K562 (cell line): ENCODE data around the gene SPON1. TPM values are rescaled to one million over a fixed set of nuclear protein-coding genes. Genes with fewer than 3 reads are reported as not detected.

Experiments used
- BRD4 ChIP-seq: fragments of 200-600 bp; sonication (generic); IDR thresholded peaks from 2 replicates; pipeline ENCODE4 v1.6.1; 2017; ENCODE audit warnings: inconsistent platforms
- CEBPG ChIP-seq, 3 experiments: fragments of 200-800 bp in 1 of 3; sonication (Bioruptor generic) in 1 of 3; sonication (generic) in 1 of 3; formaldehyde crosslinking in 1 of 3; IDR thresholded peaks in 2 of 3; conservative IDR thresholded peaks in 1 of 3; 2 replicates each; pipeline versions ENCODE4 v1.6.1 to v1.8.0; 2016 to 2022; ENCODE audit warnings: missing compliant biosample characterization in 2 of 3, missing genetic modification characterization in 2 of 3, mild to moderate bottlenecking in 1 of 3, missing genetic modification reagents in 1 of 3
- CLOCK ChIP-seq: fragments of 250-450 bp; sonication (Bioruptor Pico); IDR thresholded peaks from 2 replicates; pipeline ENCODE4 v1.4.0; 2020; ENCODE audit warnings: mild to moderate bottlenecking, moderate library complexity, borderline replicate concordance
- DACH1 ChIP-seq: fragments of 450-650 bp; IDR thresholded peaks from 2 replicates; pipeline ENCODE4 v1.6.1; 2018; ENCODE audit not compliant: partially characterized antibody
- HDAC1 ChIP-seq, 2 experiments: fragments of 450-650 bp; IDR thresholded peaks; 2 replicates each; pipeline ENCODE4 v1.6.1; 2016 to 2017; ENCODE audit warnings: inconsistent platforms in 1 of 2, mild to moderate bottlenecking in 1 of 2, moderate library complexity in 1 of 2
- MTA3 ChIP-seq: fragments of 450-650 bp; formaldehyde crosslinking; IDR thresholded peaks from 2 replicates; pipeline ENCODE4 v1.6.1; 2017; ENCODE audit warnings: mild to moderate bottlenecking, borderline replicate concordance
- NEUROD1 ChIP-seq: fragments of 150-350 bp; IDR thresholded peaks from 2 replicates; pipeline ENCODE4 v1.6.1; 2014; ENCODE audit warnings: borderline replicate concordance, low read length, low read depth; ENCODE audit not compliant: partially characterized antibody
- POU5F1 ChIP-seq: fragments of 150-350 bp; IDR thresholded peaks from 2 replicates; pipeline ENCODE4 v1.6.1; 2014; ENCODE audit warnings: borderline replicate concordance, low read length, low read depth, mild to moderate bottlenecking; ENCODE audit not compliant: partially characterized antibody
- RBBP5 ChIP-seq: fragments of 200-600 bp; sonication (generic); IDR thresholded peaks from 2 replicates; pipeline ENCODE4 v1.6.1; 2012; ENCODE audit warnings: borderline replicate concordance, mild to moderate bottlenecking, low read length, control low read depth, inconsistent platforms; ENCODE audit not compliant: insufficient read depth, poor library complexity, severe bottlenecking
- RBM15 ChIP-seq: fragments of 200-400 bp; formaldehyde crosslinking; IDR thresholded peaks from 2 replicates; pipeline ENCODE4 v1.6.1; 2018; ENCODE audit warnings: mild to moderate bottlenecking, low read length, moderate library complexity; ENCODE audit not compliant: insufficient read depth
- RREB1 ChIP-seq: fragments of 250-450 bp; sonication (Bioruptor Pico); IDR thresholded peaks from 2 replicates; pipeline ENCODE4 v1.4.0; 2020
- SMAD1 ChIP-seq: fragments of 150-350 bp; IDR thresholded peaks from 2 replicates; pipeline ENCODE4 v1.6.1; 2014; ENCODE audit warnings: low read length, low read depth; ENCODE audit not compliant: partially characterized antibody
- SRSF3 ChIP-seq: fragments of 200-400 bp; formaldehyde crosslinking; IDR thresholded peaks from 2 replicates; pipeline ENCODE4 v1.6.1; 2016; ENCODE audit warnings: mild to moderate bottlenecking, low read length, moderate library complexity; ENCODE audit not compliant: insufficient read depth
- ZNF239 ChIP-seq: fragments of 250-450 bp; sonication (Bioruptor Pico); IDR thresholded peaks from 2 replicates; pipeline ENCODE4 v1.4.0; 2020; ENCODE audit warnings: mild to moderate bottlenecking
- polyA plus RNA-seq, 8 experiments: library from polyadenylated mRNA; depleted of rRNA in 4 of 8; stranded (reverse) in 5 of 8; unstranded in 3 of 8; fragments of >200 nt; fragmentation: Nextera tagmentation in 2 of 8; fragmentation: Illumina TruSeq in 1 of 8; extraction: Ambion mirVana in 2 of 8; extraction: Trizol in 1 of 8; gene quantifications; 2 replicates each; pipeline versions ENCODE4 v1.2.1 to v1.2.3, GENCODE V29; 2011 to 2014; ENCODE audit warnings: inconsistent platforms in 1 of 8, missing spikeins in 1 of 8
- total RNA-seq, 7 experiments: library from RNA; depleted of rRNA in 6 of 7; stranded (reverse); fragments of >200 nt in 6 of 7; fragmentation: Illumina TruSeq in 2 of 7; extraction: Trizol in 2 of 7; gene quantifications; 2 replicates each; pipeline versions ENCODE4 v1.2.1 to v1.2.3, GENCODE V29; 2011 to 2021; ENCODE audit warnings: low replicate concordance in 1 of 7

SPON1 gene
- total and polyA plus RNA-seq, 9 of the 15 experiments (the other 6 are each of a cell fraction or from before 2014, with no cell fraction given) = 0.04 to 0.06 TPM; not detected in 7

DNA sequence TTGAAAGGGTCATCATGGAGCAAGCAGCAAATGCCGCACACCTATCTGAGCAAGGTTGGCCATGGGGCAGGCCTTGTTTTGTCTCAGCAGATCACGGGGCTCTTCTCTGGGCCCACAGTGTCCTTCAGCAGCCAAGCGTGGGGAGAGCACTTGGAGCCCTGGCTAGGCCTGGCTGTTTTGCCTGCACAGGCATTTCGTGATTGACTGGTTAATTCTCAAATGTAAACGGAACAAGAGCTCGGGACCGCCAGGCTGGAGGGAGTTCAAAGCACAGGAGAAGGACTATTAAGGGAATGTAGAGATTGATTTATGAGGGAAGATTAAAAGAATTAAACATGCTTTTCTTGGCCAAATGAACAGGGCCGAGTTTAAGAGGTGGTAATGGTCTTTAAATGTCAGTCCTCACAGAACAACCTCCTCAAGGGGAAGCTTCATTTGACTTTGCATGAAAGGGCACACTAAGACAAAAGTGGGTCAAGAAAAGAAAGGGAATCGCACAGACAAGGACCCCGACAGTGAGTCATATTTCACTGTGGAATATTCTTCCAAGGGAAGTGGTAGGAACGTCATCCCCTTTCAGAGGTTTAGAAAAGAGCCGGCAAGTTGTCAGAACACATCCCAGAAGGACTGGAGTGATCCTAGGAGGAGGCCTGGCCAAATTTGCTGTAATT, 20.7 kb downstream of the SPON1 start (continued):
- TF ChIP-seq HDAC1 (IDR thresholded peaks at IDR 0.05) = no peak
- no peak for TF ChIP-seq RBBP5
- no peak for TF ChIP-seq ZNF239
- TF ChIP-seq MTA3 = no peak
- TF ChIP-seq POU5F1 = no peak
- TF ChIP-seq NEUROD1 = no peak
- no peak for TF ChIP-seq DACH1
- TF ChIP-seq SMAD1 = no peak
- TF ChIP-seq RREB1 (CRISPR knock-in tag) = no peak
- TF ChIP-seq RBM15 = no peak
- no peak for TF ChIP-seq CEBPG (CRISPR knock-in tag; IDR thresholded peaks at IDR 0.05)
- no peak for TF ChIP-seq CEBPG (tag; conservative IDR thresholded peaks at IDR 0.05 in 1 of 2, IDR thresholded peaks at IDR 0.05 in 1 of 2)
- no peak for TF ChIP-seq CLOCK (CRISPR knock-in tag)
- TF ChIP-seq BRD4 = no peak
- no peak for TF ChIP-seq SRSF3
